Measurements from ENCODE around the gene PCBP3. TPM values are rescaled to one million over a fixed set of nuclear protein-coding genes. Genes with fewer than 3 reads are reported as not detected.

PCBP3 gene
- total and polyA plus RNA-seq, 2 of the 8 experiments (the other 6 are each of a cell fraction or from before 2014, with no cell fraction given) = 3.5 to 6.3 TPM

GRCh38 chr21:45927032-45927431 is 283.5 kb downstream of the PCBP3 start (continued):
- TF ChIP-seq RFX5 (IDR thresholded peaks at IDR 0.05; ENCODE audit: borderline replicate concordance, low read depth, low read length) (no peak), SAP30 (IDR thresholded peaks at IDR 0.05; ENCODE audit: insufficient read depth, insufficient replicate concordance, low read length) (no peak)
